Adrenal gland (tissue), 12 donors: Measurements from ENCODE around the gene TBC1D14. TPM values are rescaled to one million over a fixed set of nuclear protein-coding genes. Genes with fewer than 3 reads are reported as not detected.

Experiments used
- DNase-seq, 7 donors: peaks; one replicate each; pipeline ENCODE4 v3.0.0-alpha.2; 2019 to 2020
- H3K27ac ChIP-seq, 5 donors: fragments of 200-600 bp; sonication (generic) in 4 of 5; 1 replicate in 3 of 5; 2 replicates in 2 of 5; pipeline versions ENCODE4 v1.5.1 to v1.8.0; 2016 to 2020; ENCODE audit warnings: mild to moderate bottlenecking in 1 of 5
- H3K27me3 ChIP-seq: fragments of 200-600 bp; 2 replicates; pipeline ENCODE4 v1.8.0; 2021
- H3K36me3 ChIP-seq, 2 donors: fragments of 200-600 bp; replicated peaks in 1 of 2; 1 replicate in 1 of 2; 2 replicates in 1 of 2; pipeline versions ENCODE4 v1.5.1 to v1.8.0; 2018 to 2022
- H3K4me1 ChIP-seq, 2 donors: fragments of 200-600 bp; replicated peaks in 1 of 2; 1 replicate in 1 of 2; 2 replicates in 1 of 2; pipeline versions ENCODE4 v1.5.1 to v1.8.0; 2018 to 2021
- H3K4me3 ChIP-seq, 4 donors: fragments of 200-600 bp; sonication (generic) in 3 of 4; one replicate each; pipeline ENCODE4 v1.5.1; 2016 to 2018
- H3K9me3 ChIP-seq, 3 donors: fragments of 200-600 bp; sonication (generic) in 1 of 3; replicated peaks in 1 of 3; 1 replicate in 2 of 3; 2 replicates in 1 of 3; pipeline versions ENCODE4 v1.5.1 to v1.8.0; 2016 to 2021
- POLR2A ChIP-seq, 2 donors: fragments of 450-650 bp; IDR thresholded peaks; one replicate each; pipeline ENCODE4 v1.6.1; 2017; ENCODE audit warnings: antibody characterized with exemption in 2 of 2, mild to moderate bottlenecking in 2 of 2, moderate library complexity in 1 of 2
- WGBS, 4 donors: extraction: QIAGEN DNeasy Blood & Tissue Kit in 2 of 4; methylation state at CpG; one replicate each; pipeline versions ENCODE4 v1.1.5 to v1.1.7; 2013 to 2017; 5-methylcytosine and 5-hydroxymethylcytosine counted together
- intact Hi-C, 2 donors: fragments of 100-400 bp; cut with DNase I; formaldehyde crosslinking; loops; one replicate each; pipeline versions ENCODE4 v1.14.1 to v1.15.0; 2022 to 2023
- polyA plus RNA-seq, 3 donors: library from polyadenylated mRNA; stranded (reverse); fragments of 200-250 nt in 2 of 3; fragments of 350-450 nt in 1 of 3; fragmentation: Illumina TruSeq in 1 of 3; extraction: RNeasy Lipid Tissue Mini Kit (QIAGEN cat#74804) in 1 of 3; gene quantifications; one replicate each; pipeline ENCODE4 v1.2.3, GENCODE V29; 2013 to 2014
- total RNA-seq, 9 donors: library from RNA; depleted of rRNA in 4 of 9; stranded (reverse); fragments of >200 nt in 4 of 9; fragments of 120-200 nt in 1 of 9; fragmentation: NEBNext Ultra II Directional in 1 of 9; extraction: Animal tissue kit (Norgen Biotek cat#: 25700) in 1 of 9; gene quantifications; one replicate each; pipeline versions ENCODE4 v1.1.0 to v1.2.4, GENCODE V29; 2013 to 2023
- TF ChIP-seq, protein P1 (sequence below), 6 experiments: fragments of 450-650 bp in 4 of 6; fragments of 200-600 bp in 2 of 6; sonication (generic) in 1 of 6; IDR thresholded peaks; 1 replicate in 5 of 6; 2 replicates in 1 of 6; pipeline versions ENCODE4 v1.5.1 to v1.8.0; 2016 to 2021; ENCODE audit warnings: antibody characterized with exemption in 6 of 6, mild to moderate bottlenecking in 2 of 6, moderate library complexity in 1 of 6
- donor health status: healthy with polysubstance abuse.
- donor health status: Bipolar disorder and iron deficiency.
- donor health status: DM: yes; HTN: yes; CAD: no.
- donor health status: DM: no; HTN: no; CAD: no.
- donor health status: DM: no; HTN: no; CAD: no.
- donor health status: DM: yes; HTN: yes; CAD: no.

Gene TBC1D14
- total and polyA plus RNA-seq, 12 donors, result 24.9 to 110 (median 83.0) TPM

DNA sequence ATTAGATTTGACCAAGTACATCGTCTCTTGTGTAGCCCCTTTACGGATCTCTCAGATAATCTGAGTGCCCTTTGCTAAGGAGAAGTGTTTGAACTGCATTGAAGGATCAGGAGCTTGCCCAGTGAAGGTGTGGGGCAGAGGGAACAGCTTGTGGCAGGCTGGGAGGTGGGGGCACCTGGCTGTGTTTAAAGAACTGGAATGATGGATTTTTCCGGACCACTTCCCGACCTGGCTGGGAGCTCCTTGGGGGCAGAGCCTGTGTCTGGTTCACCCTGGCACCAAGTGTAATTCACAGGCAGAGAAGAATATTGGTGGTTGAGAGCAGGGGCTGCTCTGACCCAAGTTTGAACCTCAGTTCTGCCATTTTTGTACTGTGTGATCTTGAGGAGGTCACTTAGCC is 18.5 kb downstream of the TBC1D14 start:
- no peak overlapping the region for H3K4me3 ChIP-seq
- TF ChIP-seq, protein P1, sequence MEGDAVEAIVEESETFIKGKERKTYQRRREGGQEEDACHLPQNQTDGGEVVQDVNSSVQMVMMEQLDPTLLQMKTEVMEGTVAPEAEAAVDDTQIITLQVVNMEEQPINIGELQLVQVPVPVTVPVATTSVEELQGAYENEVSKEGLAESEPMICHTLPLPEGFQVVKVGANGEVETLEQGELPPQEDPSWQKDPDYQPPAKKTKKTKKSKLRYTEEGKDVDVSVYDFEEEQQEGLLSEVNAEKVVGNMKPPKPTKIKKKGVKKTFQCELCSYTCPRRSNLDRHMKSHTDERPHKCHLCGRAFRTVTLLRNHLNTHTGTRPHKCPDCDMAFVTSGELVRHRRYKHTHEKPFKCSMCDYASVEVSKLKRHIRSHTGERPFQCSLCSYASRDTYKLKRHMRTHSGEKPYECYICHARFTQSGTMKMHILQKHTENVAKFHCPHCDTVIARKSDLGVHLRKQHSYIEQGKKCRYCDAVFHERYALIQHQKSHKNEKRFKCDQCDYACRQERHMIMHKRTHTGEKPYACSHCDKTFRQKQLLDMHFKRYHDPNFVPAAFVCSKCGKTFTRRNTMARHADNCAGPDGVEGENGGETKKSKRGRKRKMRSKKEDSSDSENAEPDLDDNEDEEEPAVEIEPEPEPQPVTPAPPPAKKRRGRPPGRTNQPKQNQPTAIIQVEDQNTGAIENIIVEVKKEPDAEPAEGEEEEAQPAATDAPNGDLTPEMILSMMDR (IDR thresholded peaks at IDR 0.05), result no peak
- no peak for TF ChIP-seq POLR2A (IDR thresholded peaks at IDR 0.05)
- H3K9me3 ChIP-seq, result no peaks in the 10 kb centered on the region
- peaks cover 0 to 17% of the 10 kb centered on the region in 2 donors for H3K36me3 ChIP-seq
- no peaks in the 10 kb centered on the region for H3K27me3 ChIP-seq
- 76 to 96% (median 89%) methylated on average over 3 to 4 of the region's 4 CpGs for WGBS, 4 donors
- intact Hi-C loops, result no loop called here
- H3K4me1 ChIP-seq, result peaks cover 18 to 89% of the 10 kb centered on the region in 2 donors
- DNase-seq, result no peak
- peak overlapping the region in 2 of 5 donors; percentile 85 to 92 for H3K27ac ChIP-seq

DNA sequence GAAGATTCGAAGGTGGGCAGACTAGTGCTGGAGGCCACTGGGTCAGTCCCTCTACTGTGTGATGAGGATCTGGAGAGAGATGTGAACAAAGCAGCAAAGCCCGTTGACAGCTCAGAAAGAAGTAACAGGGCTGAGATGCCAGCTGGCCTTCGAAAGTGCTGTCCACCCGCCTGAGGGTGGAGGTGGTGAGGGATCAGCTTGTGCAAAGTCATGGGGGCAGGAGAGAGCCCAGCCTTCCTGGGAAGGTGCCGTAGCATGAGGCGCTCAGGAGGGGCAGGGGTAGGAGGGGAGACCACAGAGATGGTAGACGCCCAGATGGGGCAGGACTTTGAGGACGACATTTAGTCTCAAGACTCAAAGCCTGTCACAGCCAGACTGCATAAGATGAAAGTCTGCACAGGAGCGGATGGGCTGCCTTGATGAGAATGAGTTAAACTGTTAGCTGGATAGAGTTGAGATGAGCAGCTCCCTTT is 19.7 kb downstream of the TBC1D14 start:
- Histone ChIP-seq H3K9me3 (no peaks in the 10 kb centered on the region), H3K4me1 (peaks cover 18 to 76% of the 10 kb centered on the region in 2 donors), H3K27me3 (no peaks in the 10 kb centered on the region), H3K36me3 (peaks cover 0 to 4% of the 10 kb centered on the region in 2 donors), H3K4me3 (no peak overlapping the region), H3K27ac (peak overlapping the region in 2 of 5 donors; percentile 6 to 46)
- 64 to 80% (median 78%) methylated on average over 7 to 9 of the region's 9 CpGs for WGBS, 4 donors
- intact Hi-C loops, result no loop called here
- peak in 1 of 7 donors; percentile 14 for DNase-seq
- TF ChIP-seq, protein P1 (IDR thresholded peaks at IDR 0.05), result no peak
- no peak for TF ChIP-seq POLR2A (IDR thresholded peaks at IDR 0.05)

DNA sequence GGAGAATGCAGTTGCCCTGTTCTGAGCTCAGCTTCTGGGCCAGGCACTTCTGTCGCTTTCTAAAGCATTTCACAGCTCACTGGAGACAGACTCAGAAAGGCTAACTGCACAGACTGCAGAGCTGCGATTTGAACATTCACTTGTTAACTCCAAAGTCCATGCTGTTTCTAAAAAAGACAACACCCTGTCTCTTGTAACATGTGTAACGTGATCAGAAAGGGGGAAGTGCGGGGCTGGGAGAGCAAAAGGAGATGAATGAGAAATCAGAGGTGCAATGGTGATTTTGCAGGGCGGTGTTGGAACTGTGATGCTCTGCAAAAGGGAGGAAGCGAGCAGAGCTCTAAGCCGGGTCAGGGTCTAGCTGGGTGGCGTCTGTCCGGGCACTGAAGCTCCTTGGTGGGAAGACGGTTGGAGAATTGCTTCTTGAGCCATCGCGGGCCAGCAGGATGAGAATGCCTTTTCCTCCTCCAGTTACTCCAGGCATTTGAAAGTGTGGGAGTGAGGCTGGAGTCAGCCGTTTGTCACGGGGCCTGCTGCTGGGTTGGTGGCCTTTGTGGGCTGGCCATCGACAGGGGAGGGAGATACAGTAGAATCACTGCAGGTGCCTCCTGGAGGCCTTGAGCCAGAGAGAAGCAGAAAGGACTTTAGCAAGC is 20.3 kb downstream of the TBC1D14 start:
- peak in 1 of 7 donors; percentile 45 for DNase-seq
- intact Hi-C loops, result no loop called here
- TF ChIP-seq, protein P1 (IDR thresholded peaks at IDR 0.05), result no peak
- no peak for TF ChIP-seq POLR2A (IDR thresholded peaks at IDR 0.05)
- peaks cover 18 to 77% of the 10 kb centered on the region in 2 donors for H3K4me1 ChIP-seq
- no peak overlapping the region for H3K4me3 ChIP-seq
- WGBS, 4 donors, result 52 to 71% (median 58%) methylated on average over 13 to 15 of the region's 15 CpGs
- peak overlapping the region in 2 of 5 donors; percentile 6 to 46 for H3K27ac ChIP-seq
- H3K9me3 ChIP-seq, result no peaks in the 10 kb centered on the region
- H3K36me3 ChIP-seq, result no peaks in the 10 kb centered on the region
- no peaks in the 10 kb centered on the region for H3K27me3 ChIP-seq

DNA sequence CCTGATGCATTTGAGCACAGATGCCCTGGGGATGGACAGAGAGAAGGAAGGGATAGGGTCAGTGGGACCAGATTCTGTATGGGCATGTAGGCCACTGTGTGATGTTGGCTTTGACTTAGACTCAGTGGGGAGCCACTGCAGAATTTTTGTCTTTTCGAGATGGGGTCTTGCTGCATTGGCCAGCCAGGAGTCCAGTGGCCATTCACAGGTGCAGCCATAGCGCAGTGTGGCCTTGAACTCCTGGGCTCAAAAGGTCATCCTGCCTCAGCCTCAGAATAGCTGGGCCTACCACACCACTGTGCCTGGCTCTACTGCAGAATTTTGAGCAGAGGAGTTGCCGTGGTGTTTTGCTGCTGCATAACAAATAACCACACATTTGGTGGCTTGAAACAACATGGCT is 22.8 kb downstream of the TBC1D14 start:
- WGBS, 4 donors, result 86 to 94% (median 88%) methylated on average over 3 of the region's 3 CpGs
- H3K4me1 ChIP-seq, result peaks cover 7 to 69% of the 10 kb centered on the region in 2 donors

More for the DNA sequence above, 22.8 kb downstream of the TBC1D14 start:
- no peak overlapping the region for H3K27ac ChIP-seq
- H3K27me3 ChIP-seq, result no peaks in the 10 kb centered on the region
- H3K4me3 ChIP-seq, result no peak overlapping the region
- no peak for DNase-seq
- intact Hi-C loops, result no loop called here
- H3K36me3 ChIP-seq, result no peaks in the 10 kb centered on the region
- TF ChIP-seq, protein P1 (IDR thresholded peaks at IDR 0.05), result no peak
- no peak for TF ChIP-seq POLR2A (IDR thresholded peaks at IDR 0.05)
- H3K9me3 ChIP-seq, result no peaks in the 10 kb centered on the region
